HepG2 (cell line): ENCODE data around the gene FAM229A. TPM values are rescaled to one million over a fixed set of nuclear protein-coding genes. Genes with fewer than 3 reads are reported as not detected.

Source experiments
- GFI1 ChIP-seq: sonication (generic); formaldehyde crosslinking; IDR thresholded peaks from 2 replicates; pipeline ENCODE4 v1.5.0; 2020; ENCODE audit warnings: missing genetic modification reagents, mild to moderate bottlenecking, borderline replicate concordance
- HOXA5 ChIP-seq: sonication (generic); formaldehyde crosslinking; IDR thresholded peaks from 2 replicates; pipeline ENCODE4 v1.4.0; 2020; ENCODE audit warnings: missing genetic modification reagents
- KLF13 ChIP-seq: sonication (generic); formaldehyde crosslinking; IDR thresholded peaks from 2 replicates; pipeline ENCODE4 v1.4.0; 2020; ENCODE audit warnings: mild to moderate bottlenecking, missing genetic modification reagents
- RBM22 ChIP-seq: fragments of 200-400 bp; formaldehyde crosslinking; optimal IDR thresholded peaks from 2 replicates; pipeline ENCODE3; 2017; ENCODE audit warnings: mild to moderate bottlenecking, low read length, moderate library complexity
- RFX5 ChIP-seq: IDR thresholded peaks from 2 replicates; pipeline ENCODE4 v1.6.1; 2011; ENCODE audit warnings: low read depth, low read length, improper control_type of control experiment
- ZBTB7A ChIP-seq: sonication (generic); formaldehyde crosslinking; IDR thresholded peaks from 2 replicates; pipeline ENCODE4 v1.8.0; 2022; ENCODE audit warnings: mild to moderate bottlenecking, missing genetic modification reagents
- ZNF143 ChIP-seq: sonication (generic); formaldehyde crosslinking; IDR thresholded peaks from 2 replicates; pipeline ENCODE4 v1.4.0; 2020; ENCODE audit warnings: missing genetic modification reagents
- ZNF768 ChIP-seq: sonication (generic); formaldehyde crosslinking; IDR thresholded peaks from 2 replicates; pipeline ENCODE4 v1.4.0; 2020; ENCODE audit warnings: missing genetic modification reagents
- polyA plus RNA-seq, 8 experiments: library from polyadenylated mRNA; depleted of rRNA in 3 of 8; stranded (reverse) in 7 of 8; unstranded in 1 of 8; fragments of >200 nt; fragmentation: Illumina TruSeq in 4 of 8; extraction: Trizol in 4 of 8; gene quantifications; 2 replicates each; pipeline versions ENCODE4 v1.2.1 to v1.2.3, GENCODE V29; 2011 to 2016; ENCODE audit warnings: low read depth in 4 of 8, missing spikeins in 1 of 8, mixed read lengths in 1 of 8; ENCODE audit not compliant: insufficient read depth in 1 of 8
- total RNA-seq, 5 experiments: library from RNA; depleted of rRNA; stranded (reverse); fragments of >200 nt; fragmentation: Illumina TruSeq; extraction: Trizol; gene quantifications; 2 replicates each; pipeline ENCODE4 v1.2.3, GENCODE V29; 2016; ENCODE audit warnings: low read depth in 1 of 5
- TF ChIP-seq, protein P1 (sequence below): sonication (generic); formaldehyde crosslinking; IDR thresholded peaks from 2 replicates; pipeline ENCODE4 v1.5.1; 2020; ENCODE audit warnings: mild to moderate bottlenecking, missing genetic modification reagents, moderate library complexity

Gene FAM229A
- total and polyA plus RNA-seq, 2 of the 13 experiments (the other 11 are each of a cell fraction or from before 2014, with no cell fraction given): 3.2 to 17.6 TPM

DNA sequence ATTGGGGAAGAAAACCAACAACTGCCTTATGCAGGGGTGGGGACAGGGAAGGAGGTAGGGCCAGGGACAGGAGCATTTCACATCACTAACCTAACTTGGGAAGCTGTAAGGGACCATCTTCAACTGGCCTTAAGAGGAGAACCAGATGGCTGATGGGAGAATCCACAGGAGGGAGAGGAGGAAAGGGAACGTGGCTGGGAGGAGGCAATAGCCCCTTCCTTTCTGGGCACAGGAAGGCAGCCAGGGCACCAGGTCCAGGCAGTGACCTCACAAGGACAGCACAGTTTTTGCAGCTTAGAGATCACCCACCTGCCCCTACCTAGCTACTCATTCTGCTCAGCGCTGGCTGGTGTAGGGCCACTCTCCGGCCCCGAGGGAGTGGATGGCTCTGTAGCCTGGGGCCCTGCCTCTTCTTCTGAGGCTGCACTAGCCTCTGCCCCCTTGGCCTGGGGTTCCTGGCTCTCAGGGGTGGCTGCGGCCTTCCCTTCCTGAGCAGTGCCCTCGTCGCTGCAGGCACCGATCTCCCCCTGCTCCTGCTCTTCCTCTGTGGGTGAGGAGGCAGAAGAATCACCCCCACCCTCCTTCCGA is 27.9 kb downstream of the FAM229A start (continued):
- TF ChIP-seq, protein P1, sequence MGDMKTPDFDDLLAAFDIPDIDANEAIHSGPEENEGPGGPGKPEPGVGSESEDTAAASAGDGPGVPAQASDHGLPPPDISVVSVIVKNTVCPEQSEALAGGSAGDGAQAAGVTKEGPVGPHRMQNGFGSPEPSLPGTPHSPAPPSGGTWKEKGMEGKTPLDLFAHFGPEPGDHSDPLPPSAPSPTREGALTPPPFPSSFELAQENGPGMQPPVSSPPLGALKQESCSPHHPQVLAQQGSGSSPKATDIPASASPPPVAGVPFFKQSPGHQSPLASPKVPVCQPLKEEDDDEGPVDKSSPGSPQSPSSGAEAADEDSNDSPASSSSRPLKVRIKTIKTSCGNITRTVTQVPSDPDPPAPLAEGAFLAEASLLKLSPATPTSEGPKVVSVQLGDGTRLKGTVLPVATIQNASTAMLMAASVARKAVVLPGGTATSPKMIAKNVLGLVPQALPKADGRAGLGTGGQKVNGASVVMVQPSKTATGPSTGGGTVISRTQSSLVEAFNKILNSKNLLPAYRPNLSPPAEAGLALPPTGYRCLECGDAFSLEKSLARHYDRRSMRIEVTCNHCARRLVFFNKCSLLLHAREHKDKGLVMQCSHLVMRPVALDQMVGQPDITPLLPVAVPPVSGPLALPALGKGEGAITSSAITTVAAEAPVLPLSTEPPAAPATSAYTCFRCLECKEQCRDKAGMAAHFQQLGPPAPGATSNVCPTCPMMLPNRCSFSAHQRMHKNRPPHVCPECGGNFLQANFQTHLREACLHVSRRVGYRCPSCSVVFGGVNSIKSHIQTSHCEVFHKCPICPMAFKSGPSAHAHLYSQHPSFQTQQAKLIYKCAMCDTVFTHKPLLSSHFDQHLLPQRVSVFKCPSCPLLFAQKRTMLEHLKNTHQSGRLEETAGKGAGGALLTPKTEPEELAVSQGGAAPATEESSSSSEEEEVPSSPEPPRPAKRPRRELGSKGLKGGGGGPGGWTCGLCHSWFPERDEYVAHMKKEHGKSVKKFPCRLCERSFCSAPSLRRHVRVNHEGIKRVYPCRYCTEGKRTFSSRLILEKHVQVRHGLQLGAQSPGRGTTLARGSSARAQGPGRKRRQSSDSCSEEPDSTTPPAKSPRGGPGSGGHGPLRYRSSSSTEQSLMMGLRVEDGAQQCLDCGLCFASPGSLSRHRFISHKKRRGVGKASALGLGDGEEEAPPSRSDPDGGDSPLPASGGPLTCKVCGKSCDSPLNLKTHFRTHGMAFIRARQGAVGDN (CRISPR knock-in tag): peak; percentile 66; the same call in 1 of the 2 replicates
- TF ChIP-seq RFX5 (no peak), ZNF768 (CRISPR knock-in tag) (0 out of 2 replicates have a peak, but pooled peaks have one; percentile 14), ZNF143 (CRISPR knock-in tag) (peak; percentile 68), HOXA5 (CRISPR knock-in tag) (no peak), GFI1 (peak; percentile 61; the same call in 1 of the 2 replicates), RBM22 (peak; percentile 81), ZBTB7A (CRISPR knock-in tag) (0 out of 2 replicates have a peak, but pooled peaks have one; percentile 12), KLF13 (CRISPR knock-in tag) (no peak)
